Mucosa of descending colon (tissue), 3 donors: ENCODE results near the gene FBXO48. TPM values are rescaled to one million over a fixed set of nuclear protein-coding genes. Genes with fewer than 3 reads are reported as not detected.
A peak's percentile ranks its signal among the peaks of the same experiment; 100 is the strongest.
"Not testable (repeated sequence)": the region's sequence is repeated elsewhere in the genome, so short reads cannot be mapped to it uniquely, and the experiment has no call there.

Source experiments
- ATAC-seq: fragments of 200-7000 bp; cut with Tn5 transposase; one replicate; pipeline ENCODE4 v1.9.1; 2020; ENCODE audit warnings: mild to moderate bottlenecking, moderate library complexity
- DNase-seq, 3 donors: peaks; one replicate each; pipeline ENCODE4 v3.0.0-alpha.2; 2020
- H3K36me3 ChIP-seq: fragments of 200-600 bp; one replicate; pipeline ENCODE4 v1.8.0; 2021; ENCODE audit warnings: low read depth, mild to moderate bottlenecking
- H3K4me1 ChIP-seq: fragments of 200-600 bp; one replicate; pipeline ENCODE4 v1.8.0; 2021; ENCODE audit warnings: low read depth, mild to moderate bottlenecking
- H3K4me3 ChIP-seq: fragments of 200-600 bp; one replicate; pipeline ENCODE4 v1.8.0; 2021; ENCODE audit warnings: mild to moderate bottlenecking
- H3K9me3 ChIP-seq: fragments of 200-600 bp; one replicate; pipeline ENCODE4 v1.8.0; 2021; ENCODE audit warnings: mild to moderate bottlenecking
- CTCF ChIP-seq: fragments of 200-600 bp; IDR thresholded peaks from one replicate; pipeline ENCODE4 v1.8.0; 2022; ENCODE audit warnings: antibody characterized with exemption, mild to moderate bottlenecking
- intact Hi-C, 2 donors: fragments of 100-400 bp; cut with DNase I in 1 of 2; cut with micrococcal nuclease in 1 of 2; formaldehyde crosslinking; loops; one replicate each; pipeline versions ENCODE4 v1.11.0 to v1.11.1; 2022; cut with DNase I, micrococcal nuclease
- total RNA-seq, 3 donors: library from RNA; stranded (reverse); fragmentation: NEBNext Ultra II Directional in 2 of 3; extraction: Animal tissue kit (Norgen Biotek cat#: 25700) in 2 of 3; gene quantifications; one replicate each; pipeline versions ENCODE4 v1.2.1 to v1.2.4, GENCODE V29; 2021 to 2023
- donor health status: DM: no; HTN: no; CAD: no; lungs with moderate emphysema.
- donor health status: DM: no; HTN: no; CAD: no.
- donor health status: DM: no; HTN: yes; CAD: no.

The FBXO48 gene
- total RNA-seq, 3 donors from 2014 or later: 1.5 to 2.6 (median 1.9) TPM

GRCh38 chr2:68452158-68452900, 14.8 kb downstream of the FBXO48 start:
- no peaks in the 10 kb centered on the region for H3K4me1 ChIP-seq
- no peaks in the 10 kb centered on the region for H3K9me3 ChIP-seq
- no peak overlapping the region for H3K4me3 ChIP-seq
- intact Hi-C loops: no loop called here
- H3K36me3 ChIP-seq: no peaks in the 10 kb centered on the region
- no peak for TF ChIP-seq CTCF
- no peak for DNase-seq
- no peak for ATAC-seq

GRCh38 chr2:68448671-68449653, 18.1 kb downstream of the FBXO48 start:
- DNase-seq: peak in 1 of 3 donors; percentile 40
- no peak overlapping the region for H3K4me3 ChIP-seq
- TF ChIP-seq CTCF: no peak
- no peaks in the 10 kb centered on the region for H3K9me3 ChIP-seq
- ATAC-seq: peak; percentile 19
- no peaks in the 10 kb centered on the region for H3K4me1 ChIP-seq
- H3K36me3 ChIP-seq: no peaks in the 10 kb centered on the region
- intact Hi-C loops: no loop called here

GRCh38 chr2:68447118-68447517, 20.0 kb downstream of the FBXO48 start:
- H3K4me3 ChIP-seq: no peak overlapping the region
- H3K36me3 ChIP-seq: no peaks in the 10 kb centered on the region
- ATAC-seq (no peak), DNase-seq (peak in 1 of 3 donors; percentile 33)
- no peak for TF ChIP-seq CTCF
- no peaks in the 10 kb centered on the region for H3K4me1 ChIP-seq
- intact Hi-C loops: no loop called here
- no peaks in the 10 kb centered on the region for H3K9me3 ChIP-seq

GRCh38 chr2:68446425-68446824, 20.7 kb downstream of the FBXO48 start:
- ATAC-seq, H3K36me3 ChIP-seq, intact Hi-C loops, H3K4me3 ChIP-seq, DNase-seq, H3K4me1 ChIP-seq, H3K9me3 ChIP-seq: not testable (repeated sequence)

- intact Hi-C loops: loop anchor here (5.0 kb wide), 2 partner anchors 80 to 320 kb away; no protein-coding TSS in a partner anchor
- no peaks in the 10 kb centered on the region for H3K9me3 ChIP-seq
- no peak for TF ChIP-seq CTCF
- no peak overlapping the region for H3K4me3 ChIP-seq
- ATAC-seq (no peak), DNase-seq (no peak)
- H3K36me3 ChIP-seq: no peaks in the 10 kb centered on the region
- H3K4me1 ChIP-seq: no peaks in the 10 kb centered on the region
These were observed 25.1 kb downstream of the FBXO48 start for GRCh38 chr2:68441994-68442322.
